Epidermal melanocyte (primary cell): Measurements from ENCODE around the gene GJB6.
"Not testable (repeated sequence)": the region's sequence is repeated elsewhere in the genome, so short reads cannot be mapped to it uniquely, and the experiment has no call there.

Source experiments
- DNase-seq: peaks from one replicate; pipeline ENCODE4 v3.0.0; 2011; ENCODE audit warnings: low spot score; ENCODE audit not compliant: insufficient read length

Gene GJB6

GRCh38 chr13:20231839-20232555 is at the start of gene GJB6:
GJB6 (minus strand) TSS chr13:20232319; CDS start chr13:20223480, 8,839 bp downstream.
- no peak for DNase-seq

- DNase-seq: not testable (repeated sequence)
Observed at GRCh38 chr13:20276901-20277300, 44.8 kb upstream of the GJB6 start.

- no peak for DNase-seq
Observed at GRCh38 chr13:20274466-20274865, 42.3 kb upstream of the GJB6 start.

GRCh38 chr13:20272588-20273171 is 40.6 kb upstream of the GJB6 start:
- no peak for DNase-seq

- DNase-seq: no peak
Observed at GRCh38 chr13:20272104-20272503, 40.0 kb upstream of the GJB6 start.

GRCh38 chr13:20271441-20271840 is 39.3 kb upstream of the GJB6 start:
- no peak for DNase-seq

GRCh38 chr13:20270163-20270865 is 38.2 kb upstream of the GJB6 start:
- DNase-seq: no peak

- DNase-seq: no peak
Observed at GRCh38 chr13:20264271-20265018, 32.3 kb upstream of the GJB6 start.

- DNase-seq: no peak
Observed at GRCh38 chr13:20263393-20264044, 31.4 kb upstream of the GJB6 start.

- no peak for DNase-seq
Observed at GRCh38 chr13:20258963-20259288, 26.8 kb upstream of the GJB6 start.

GRCh38 chr13:20258208-20258962 is 26.3 kb upstream of the GJB6 start:
- DNase-seq: no peak

- DNase-seq: no peak
Observed at GRCh38 chr13:20254076-20254475, 22.0 kb upstream of the GJB6 start.

GRCh38 chr13:20249913-20250312 is 17.8 kb upstream of the GJB6 start:
- DNase-seq: no peak

- DNase-seq: no peak
Observed at GRCh38 chr13:20247963-20248362, 15.8 kb upstream of the GJB6 start.

- no peak for DNase-seq
Observed at GRCh38 chr13:20247403-20247802, 15.3 kb upstream of the GJB6 start.

GRCh38 chr13:20241593-20241992 is 9.5 kb upstream of the GJB6 start:
- DNase-seq: no peak

- no peak for DNase-seq
Observed at GRCh38 chr13:20239748-20240147, 7.6 kb upstream of the GJB6 start.

GRCh38 chr13:20232556-20233277 is 598 bp upstream of the GJB6 start:
- no peak for DNase-seq

- DNase-seq: no peak
Observed at GRCh38 chr13:20230913-20231838, 943 bp downstream of the GJB6 start.
